ENCODE data around the gene RAB39B.
"Not testable (repeated sequence)": the region's sequence is repeated elsewhere in the genome, so short reads cannot be mapped to it uniquely, and the experiment has no call there.

RAB39B gene

GRCh38 chrX:155263854-155264628 is at the start of gene RAB39B:
TSS of gene RAB39B (minus strand) at chrX:155264491. CDS start at chrX:155264288, 203 bp downstream.
- peak; percentile 18 for DNase-seq (ENCODE audit: low read depth)

- no peak for DNase-seq (ENCODE audit: low read depth)
These were observed 49.5 kb upstream of the RAB39B start for GRCh38 chrX:155313766-155314165.

- no peak for DNase-seq (ENCODE audit: low read depth)
These were observed 29.5 kb upstream of the RAB39B start for GRCh38 chrX:155293771-155294170.

- no peak for DNase-seq (ENCODE audit: low read depth)
These were observed 15.6 kb upstream of the RAB39B start for GRCh38 chrX:155279873-155280272.

- no peak for DNase-seq (ENCODE audit: low read depth)
These were observed 6.7 kb upstream of the RAB39B start for GRCh38 chrX:155270969-155271368.

- not testable (repeated sequence) for DNase-seq (ENCODE audit: low read depth)
These were observed 3.7 kb upstream of the RAB39B start for GRCh38 chrX:155267995-155268394.

GRCh38 chrX:155266439-155266838 is 2.1 kb upstream of the RAB39B start:
- DNase-seq (ENCODE audit: low read depth) = no peak

- DNase-seq (ENCODE audit: low read depth) = no peak
These were observed 1.1 kb downstream of the RAB39B start for GRCh38 chrX:155262970-155263754.

- DNase-seq (ENCODE audit: low read depth) = no peak
These were observed 4.5 kb downstream of the RAB39B start for GRCh38 chrX:155259752-155260151.

GRCh38 chrX:155251391-155251790 is 12.9 kb downstream of the RAB39B start:
- no peak for DNase-seq (ENCODE audit: low read depth)

GRCh38 chrX:155247497-155247896 is 16.8 kb downstream of the RAB39B start:
- no peak for DNase-seq (ENCODE audit: low read depth)

GRCh38 chrX:155246748-155247147 is 17.5 kb downstream of the RAB39B start:
- DNase-seq (ENCODE audit: low read depth) = no peak

GRCh38 chrX:155242300-155242699 is 22.0 kb downstream of the RAB39B start:
- DNase-seq (ENCODE audit: low read depth) = no peak

- DNase-seq (ENCODE audit: low read depth) = no peak
These were observed 26.6 kb downstream of the RAB39B start for GRCh38 chrX:155237719-155238118.

- no peak for DNase-seq (ENCODE audit: low read depth)
These were observed 28.4 kb downstream of the RAB39B start for GRCh38 chrX:155235891-155236290.

GRCh38 chrX:155231163-155231562 is 33.1 kb downstream of the RAB39B start:
- no peak for DNase-seq (ENCODE audit: low read depth)

- DNase-seq (ENCODE audit: low read depth) = no peak
These were observed 38.5 kb downstream of the RAB39B start for GRCh38 chrX:155225774-155226173.

- not testable (repeated sequence) for DNase-seq (ENCODE audit: low read depth)
These were observed 40.5 kb downstream of the RAB39B start for GRCh38 chrX:155223746-155224145.

- DNase-seq (ENCODE audit: low read depth) = no peak
These were observed 42.9 kb downstream of the RAB39B start for GRCh38 chrX:155221351-155221750.

GRCh38 chrX:155218777-155219176 is 45.5 kb downstream of the RAB39B start:
- peak; percentile 37 for DNase-seq (ENCODE audit: low read depth)

- DNase-seq (ENCODE audit: low read depth) = no peak
These were observed 47.3 kb downstream of the RAB39B start for GRCh38 chrX:155216940-155217440.

GRCh38 chrX:155216179-155216939 is 47.9 kb downstream of the RAB39B start, which contains the start of gene VBP1:
TSS of gene VBP1 (plus strand) at chrX:155216460. CDS start at chrX:155216483, 23 bp downstream.
- DNase-seq (ENCODE audit: low read depth) = peak; percentile 85
